ENCODE measurements around the gene DUSP23. TPM values are rescaled to one million over a fixed set of nuclear protein-coding genes. Genes with fewer than 3 reads are reported as not detected.

DUSP23 gene
- total RNA-seq, result 10.5 and 12.0 TPM in 2 replicates

GRCh38 chr1:159780583-159781582 is at the start of gene DUSP23:
Gene DUSP23 (plus strand): TSS chr1:159780962. CDS start chr1:159781101, 139 bp downstream.

GRCh38 chr1:159802111-159802510 is 21.3 kb downstream of the DUSP23 start, which contains the start of gene FCRL6:
Gene FCRL6 (plus strand): TSS chr1:159802360. CDS start chr1:159802425, 65 bp downstream.

GRCh38 chr1:159826441-159827101 is 45.8 kb downstream of the DUSP23 start, which contains the start of gene SLAMF8:
Gene SLAMF8 (plus strand): TSS chr1:159826873. CDS start chr1:159826899, 26 bp downstream.

Other genes with a start within 250 kb of the DUSP23 start
- not detected in 2 replicates for gene OR10J5, start 245.0 kb upstream of the DUSP23 start, total RNA-seq
- gene APCS, start 193.1 kb upstream of the DUSP23 start, total RNA-seq, result not detected in 2 replicates
- not detected in 2 replicates for gene CRP, start 66.4 kb upstream of the DUSP23 start, total RNA-seq
- not detected in 2 replicates for gene FCRL6, start 21.4 kb downstream of the DUSP23 start, total RNA-seq
- gene SLAMF8, start 45.9 kb downstream of the DUSP23 start, total RNA-seq, result not detected in 2 replicates
- gene VSIG8, start 81.7 kb downstream of the DUSP23 start, total RNA-seq, result not detected in 2 replicates
- gene CFAP45, start 119.2 kb downstream of the DUSP23 start, total RNA-seq, result 0.46 and 0.85 TPM in 2 replicates
- gene TAGLN2, start 144.5 kb downstream of the DUSP23 start, total RNA-seq, result 134 and 204 TPM in 2 replicates
- gene IGSF9, start 164.7 kb downstream of the DUSP23 start, total RNA-seq, result under 0.01 TPM in 1 of 2 replicates, not detected in the other
- gene SLAMF9, start 173.3 kb downstream of the DUSP23 start, total RNA-seq, result 0.28 and 0.46 TPM in 2 replicates